NCI-H345 (cell line): Measurements from ENCODE around the gene GNG12.

ENCODE experiments used
- DNase-seq: peaks from one replicate; lab custom pipeline; 2025; lab: John Stamatoyannopoulos, UW

Gene GNG12

DNA sequence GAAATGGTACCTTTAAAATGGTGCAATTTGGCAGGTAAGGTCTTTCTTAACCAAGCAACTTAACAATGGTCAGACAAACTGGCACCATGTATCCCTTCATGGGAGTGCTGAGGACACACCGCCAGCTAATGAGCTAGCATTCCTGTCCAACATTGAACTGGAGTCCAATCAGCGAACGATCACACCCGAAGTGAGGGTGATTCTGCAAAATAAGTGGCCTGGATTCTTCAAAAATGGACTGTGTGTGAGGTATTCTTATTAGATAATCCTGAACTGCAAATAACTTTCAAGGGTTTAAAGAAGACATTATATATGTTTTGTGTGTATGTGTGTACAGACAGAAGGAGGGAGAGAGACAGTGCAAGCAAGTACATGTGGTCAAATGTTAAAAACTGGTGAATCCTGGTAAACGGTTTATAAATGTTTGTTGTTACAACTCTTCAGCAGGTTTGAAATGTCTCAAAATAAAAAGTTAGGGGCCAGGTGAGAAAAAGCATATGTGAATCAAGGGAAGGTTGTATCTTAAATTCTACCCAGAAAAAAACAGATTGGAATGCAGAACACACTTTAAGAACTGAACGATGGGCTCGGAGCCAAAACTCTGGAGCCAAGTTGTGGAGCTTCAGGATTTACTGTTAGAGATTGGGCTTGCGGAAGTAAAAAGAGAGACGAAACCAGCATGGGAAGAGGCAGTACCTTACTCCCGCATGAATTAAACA is 127.4 kb downstream of the GNG12 start:
- DNase-seq = no peak

GRCh38 chr1:67704351-67704750 is 128.9 kb downstream of the GNG12 start:
- DNase-seq = no peak

DNA sequence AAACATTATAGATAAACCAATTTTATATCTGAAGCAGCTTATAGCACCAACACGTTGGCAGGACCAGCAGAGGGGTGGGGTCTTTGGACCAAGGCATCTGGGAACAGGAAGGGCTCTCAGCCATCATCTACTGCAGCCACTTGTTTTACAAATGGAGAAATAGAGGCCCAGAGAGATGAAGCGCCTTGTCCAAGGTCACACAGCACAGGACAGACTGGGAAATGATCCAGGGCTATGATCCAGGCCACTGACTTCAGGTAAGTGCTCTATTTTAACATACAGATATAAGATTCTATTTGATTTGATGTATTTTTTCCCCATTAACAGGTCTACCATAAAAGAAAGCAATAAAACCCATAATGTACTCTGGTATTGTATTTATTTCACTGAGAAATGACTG is 131.4 kb downstream of the GNG12 start:
- DNase-seq = no peak

- DNase-seq = no peak
Observed at GRCh38 chr1:67700692-67701410, 132.4 kb downstream of the GNG12 start.

DNA sequence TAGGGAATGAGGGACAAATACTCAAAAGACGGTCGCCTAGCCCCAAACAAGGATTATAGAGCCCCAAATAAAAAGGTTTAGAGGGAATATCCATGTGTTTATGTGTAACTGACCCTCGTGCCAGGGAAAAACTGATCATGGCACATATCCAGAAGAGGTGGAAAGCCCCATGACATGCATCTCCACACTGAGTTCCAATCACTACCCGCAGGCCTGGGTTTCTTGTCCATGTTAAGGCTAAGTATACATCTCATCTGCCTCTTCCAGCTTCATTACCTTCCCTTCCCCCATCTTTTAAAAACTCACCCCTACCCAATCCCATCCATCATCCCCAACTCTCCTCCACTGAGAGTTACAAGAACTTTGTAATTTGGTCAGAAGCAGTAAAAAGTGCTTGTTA is 133.0 kb downstream of the GNG12 start:
- DNase-seq = no peak

DNA sequence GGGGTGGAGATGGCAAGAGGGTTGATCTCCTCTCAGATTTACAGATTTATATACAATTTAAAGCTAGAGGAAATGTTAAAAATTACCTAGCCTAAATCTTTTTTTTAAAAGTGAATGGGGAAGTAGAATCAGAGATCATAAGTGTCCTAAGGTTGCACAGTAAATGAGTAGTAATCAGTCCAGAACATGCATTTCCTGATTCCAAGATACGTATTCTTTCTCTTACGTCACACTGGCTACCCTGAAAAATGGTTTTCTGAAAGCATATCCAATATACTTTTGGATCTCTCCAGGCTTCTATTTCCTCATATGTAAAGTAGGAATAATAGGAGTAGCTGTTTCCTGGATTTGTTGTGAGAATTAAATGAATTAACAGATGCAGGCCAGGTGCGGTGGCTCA is 136.6 kb downstream of the GNG12 start:
- no peak for DNase-seq

DNA sequence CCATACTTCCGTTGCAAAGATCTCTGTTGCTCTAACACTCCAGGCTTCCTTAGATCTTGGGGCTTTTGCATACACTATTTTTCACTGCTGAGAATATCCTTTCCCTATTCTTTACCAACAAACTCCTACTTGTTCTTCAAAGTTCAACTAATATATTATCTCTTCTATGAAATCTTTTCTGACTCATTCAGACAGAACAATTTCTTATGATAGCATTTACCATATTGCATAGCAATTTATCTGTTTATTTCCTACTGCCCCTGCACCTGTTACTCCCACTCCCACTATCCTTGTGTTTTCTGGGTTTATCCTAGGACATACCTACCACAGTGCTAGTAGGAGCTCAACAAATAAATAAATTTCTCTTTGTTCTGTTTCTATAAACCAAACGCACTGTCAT is 137.3 kb downstream of the GNG12 start:
- DNase-seq = no peak

DNA sequence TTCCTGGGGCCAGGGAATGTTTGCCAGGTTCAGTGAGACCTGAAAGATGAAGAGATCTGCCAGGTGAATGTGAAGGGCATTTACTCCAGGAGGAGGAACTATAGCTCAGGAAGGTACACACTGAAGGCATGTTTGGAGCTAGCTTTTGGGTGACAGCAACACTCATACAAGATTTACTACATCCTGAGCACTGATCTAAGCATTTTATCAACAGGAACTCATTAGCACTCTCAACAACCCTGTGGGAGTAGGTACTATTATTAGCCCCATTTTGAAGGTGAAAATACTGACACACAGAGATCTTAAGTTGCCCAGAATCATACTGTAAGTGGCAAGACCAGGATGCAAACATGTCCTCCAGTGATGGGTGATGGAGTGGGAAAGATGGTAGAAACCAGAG is 141.6 kb downstream of the GNG12 start:
- DNase-seq = no peak

GRCh38 chr1:67690411-67690810 is 142.9 kb downstream of the GNG12 start:
- DNase-seq = no peak

- DNase-seq = no peak
Observed at GRCh38 chr1:67690018-67690363, 143.3 kb downstream of the GNG12 start.

DNA sequence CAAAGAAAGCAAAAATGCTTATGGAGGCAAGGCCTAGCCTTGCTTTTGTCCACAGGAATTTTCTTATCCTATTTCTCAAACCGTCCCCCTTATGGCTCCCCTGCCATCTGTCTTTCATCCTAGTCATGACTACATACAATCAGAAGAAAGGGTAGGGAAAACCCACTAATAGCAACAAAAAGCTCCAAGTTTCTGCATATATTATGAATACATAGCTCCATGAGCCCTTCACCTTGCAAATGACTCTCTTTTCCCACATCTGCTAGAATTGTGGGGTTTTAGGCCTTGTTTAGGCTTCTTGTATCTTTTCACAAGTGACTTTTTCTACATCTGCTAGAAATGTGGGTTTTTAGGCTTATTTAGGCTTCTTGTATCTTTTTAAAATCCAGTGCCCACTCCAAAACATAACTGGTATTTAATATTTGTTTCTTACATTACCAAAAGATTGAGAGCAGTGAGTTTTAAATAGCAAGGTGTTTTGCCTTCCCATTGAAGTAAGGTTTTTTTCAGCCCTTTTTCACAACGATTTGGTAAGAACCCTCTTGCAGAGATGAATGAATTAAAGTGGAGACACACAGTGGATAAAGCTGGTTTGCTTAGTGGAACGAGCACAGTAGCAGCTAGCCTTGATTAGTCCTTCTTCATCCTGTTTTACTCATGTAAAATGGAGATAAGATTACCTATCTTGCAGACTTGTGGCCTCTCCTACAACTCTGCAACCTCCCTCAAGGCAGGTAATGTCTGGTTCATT is 143.8 kb downstream of the GNG12 start:
- DNase-seq = no peak

GRCh38 chr1:67688526-67689219 is 144.6 kb downstream of the GNG12 start:
- DNase-seq = no peak

DNA sequence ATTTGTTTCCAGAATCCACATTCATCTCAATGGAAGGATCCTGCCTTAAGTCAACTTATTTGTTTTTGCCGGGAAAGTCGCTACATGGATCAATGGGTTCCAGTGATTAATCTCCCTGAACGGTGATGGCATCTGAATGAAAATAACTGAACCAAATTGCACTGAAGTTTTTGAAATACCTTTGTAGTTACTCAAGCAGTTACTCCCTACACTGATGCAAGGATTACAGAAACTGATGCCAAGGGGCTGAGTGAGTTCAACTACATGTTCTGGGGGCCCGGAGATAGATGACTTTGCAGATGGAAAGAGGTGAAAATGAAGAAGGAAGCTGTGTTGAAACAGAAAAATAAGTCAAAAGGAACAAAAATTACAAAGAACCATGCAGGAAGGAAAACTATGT is 145.6 kb downstream of the GNG12 start:
- no peak for DNase-seq

DNA sequence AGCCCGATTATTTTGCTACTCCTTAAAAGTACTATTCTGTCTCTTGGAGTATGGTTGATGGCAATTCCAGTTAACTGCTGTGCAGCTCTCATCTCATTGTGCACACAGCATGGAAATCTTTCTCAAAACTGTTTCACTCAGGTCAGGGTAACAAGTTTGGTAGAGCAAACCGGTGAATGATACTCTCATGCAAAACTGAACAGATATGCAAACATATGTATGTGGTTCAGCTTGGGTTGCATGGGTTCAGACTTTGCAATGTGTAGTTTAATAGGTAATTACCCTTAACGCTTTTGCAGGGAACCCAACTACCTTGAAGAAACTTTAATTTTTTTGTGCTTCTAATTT is 146.1 kb downstream of the GNG12 start:
- DNase-seq = no peak

- peak; percentile 79 for DNase-seq
Observed at GRCh38 chr1:67686267-67687197, 146.7 kb downstream of the GNG12 start.

GRCh38 chr1:67685558-67686266 is 147.6 kb downstream of the GNG12 start:
- peak; percentile 48 for DNase-seq

GRCh38 chr1:67685067-67685557 is 148.2 kb downstream of the GNG12 start, which contains the start of gene GADD45A:
GADD45A (plus strand) TSS chr1:67685201; CDS start chr1:67685495, 294 bp downstream.
- DNase-seq = peak; percentile 99

DNA sequence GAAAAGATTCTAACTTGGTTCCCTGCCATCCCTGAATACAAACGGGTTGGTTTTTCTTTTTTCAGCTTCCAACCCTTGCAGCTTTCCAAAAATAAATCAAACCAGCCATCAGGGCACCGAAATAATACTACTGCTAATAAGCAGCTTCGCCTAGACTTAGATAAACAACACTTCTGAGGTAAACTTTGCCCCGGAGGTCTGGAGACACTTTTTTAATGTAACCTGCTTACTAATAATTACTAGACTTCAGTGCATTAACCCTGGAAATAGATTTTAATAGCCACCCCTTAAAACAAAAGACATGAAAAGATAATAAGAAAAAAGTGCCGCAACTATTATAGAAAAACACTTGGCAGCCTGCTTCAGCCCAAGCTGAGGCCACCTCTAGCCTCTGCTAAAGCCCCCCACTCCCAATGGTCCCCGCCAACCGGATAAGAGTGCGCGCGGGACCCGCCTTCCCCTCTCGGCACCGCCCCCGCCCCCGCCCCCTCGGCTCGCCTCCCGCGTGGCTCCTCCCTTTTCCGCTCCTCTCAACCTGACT is 148.7 kb downstream of the GNG12 start:
- no peak for DNase-seq

DNA sequence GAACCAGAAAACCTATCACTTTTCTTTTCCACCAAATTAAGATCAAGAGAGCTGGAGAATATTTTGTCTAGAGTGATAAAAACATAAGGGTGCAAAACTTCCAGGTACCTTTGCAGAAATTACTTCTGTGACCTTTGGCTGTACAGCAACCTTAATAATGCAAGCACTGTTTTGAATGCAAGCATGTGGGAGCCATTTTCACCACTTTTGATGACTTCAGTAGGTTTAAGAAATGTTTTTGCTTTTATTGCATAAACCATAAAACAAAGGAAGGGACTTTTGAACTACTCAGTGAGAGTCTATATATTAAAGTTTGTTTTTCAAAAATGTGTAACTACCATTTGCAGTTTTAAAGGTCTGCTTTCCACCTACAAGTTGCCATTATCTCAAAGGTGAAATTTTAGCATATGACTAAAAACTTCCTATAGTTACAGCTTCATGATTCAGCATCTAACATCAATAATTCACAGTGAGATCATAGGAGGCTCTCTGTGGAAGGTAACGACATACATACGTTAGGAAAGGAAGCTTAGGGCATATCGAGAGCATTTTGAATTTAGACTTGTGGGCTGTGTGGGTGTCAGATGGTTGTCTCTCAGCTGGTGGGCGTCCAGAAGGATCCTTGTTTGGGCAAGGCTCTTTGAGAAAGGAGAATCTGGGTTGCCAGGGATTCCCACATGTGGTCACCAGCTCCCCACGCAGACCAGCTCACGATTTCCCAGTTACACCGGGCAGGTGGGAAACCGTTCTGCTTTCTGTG is 149.3 kb downstream of the GNG12 start:
- no peak for DNase-seq

- DNase-seq = no peak
Observed at GRCh38 chr1:67683316-67683715, 150.0 kb downstream of the GNG12 start.
